GM15510 (cell line): ENCODE results near the gene MPEG1.

ENCODE experiments used
- POLR2A ChIP-seq: IDR thresholded peaks from 3 replicates; pipeline ENCODE4 v1.6.1; 2011; ENCODE audit warnings: borderline replicate concordance; ENCODE audit not compliant: insufficient read length; ENCODE audit errors: extremely low read depth

Gene MPEG1

DNA sequence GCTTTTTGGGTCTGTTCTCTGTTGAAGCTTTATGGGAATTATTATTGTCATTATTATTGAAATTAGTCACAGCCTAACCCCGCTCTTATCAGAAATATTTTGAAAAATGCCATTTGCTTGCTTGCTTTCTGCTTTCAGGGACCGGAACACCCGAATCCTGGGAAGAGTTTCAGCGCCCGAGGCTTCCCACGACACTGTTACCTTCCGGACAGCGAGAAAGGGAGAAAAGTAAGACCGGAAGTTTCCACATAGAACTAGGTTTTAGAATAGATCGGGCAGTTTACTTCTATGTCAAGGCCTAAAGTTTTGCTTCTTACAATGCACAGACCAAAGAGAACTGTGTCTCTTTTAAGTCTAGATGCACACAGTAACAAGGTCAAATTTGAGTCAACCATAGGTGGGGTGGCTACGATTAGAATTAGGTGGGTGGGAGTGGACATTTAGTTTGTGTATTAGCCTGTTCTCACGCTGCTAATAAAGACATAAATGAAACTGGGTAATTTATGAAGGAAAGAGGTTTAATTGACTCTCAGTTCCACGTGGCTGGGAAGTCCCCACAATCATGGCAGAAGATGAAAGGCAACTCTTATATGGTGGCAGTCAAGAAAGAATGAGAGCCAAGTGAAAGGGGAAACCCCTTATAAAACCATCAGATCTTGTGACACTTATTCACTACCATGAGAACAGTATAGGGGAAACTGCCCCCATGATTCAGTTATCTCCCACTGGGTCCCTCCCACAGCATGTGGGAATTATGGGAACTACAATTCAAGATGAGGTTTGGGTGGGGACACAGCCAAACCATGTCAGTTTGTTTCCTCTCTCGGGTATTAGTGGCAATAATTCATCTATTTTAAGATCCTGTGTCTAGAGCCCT is 12.9 kb downstream of the MPEG1 start:
- no peak for TF ChIP-seq POLR2A

DNA sequence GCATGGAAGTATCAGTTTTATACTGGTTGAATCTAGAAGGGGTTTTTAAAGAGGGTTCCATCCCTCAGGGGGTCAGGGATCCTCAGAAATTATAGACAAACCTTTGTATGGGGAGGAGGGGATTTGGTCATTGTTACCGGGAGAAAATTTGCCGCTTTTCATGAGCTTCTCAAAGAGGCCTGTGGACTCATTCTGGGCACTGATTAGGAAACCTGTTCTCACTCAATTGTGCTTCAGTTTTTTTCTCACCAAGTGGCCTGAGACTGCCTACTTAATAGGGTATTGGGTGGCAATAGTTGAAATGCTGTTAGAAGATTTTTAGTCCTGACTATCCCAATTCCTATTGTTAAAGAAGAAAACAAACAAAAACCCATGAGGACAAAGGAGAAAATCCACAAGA is 14.0 kb downstream of the MPEG1 start:
- no peak for TF ChIP-seq POLR2A

DNA sequence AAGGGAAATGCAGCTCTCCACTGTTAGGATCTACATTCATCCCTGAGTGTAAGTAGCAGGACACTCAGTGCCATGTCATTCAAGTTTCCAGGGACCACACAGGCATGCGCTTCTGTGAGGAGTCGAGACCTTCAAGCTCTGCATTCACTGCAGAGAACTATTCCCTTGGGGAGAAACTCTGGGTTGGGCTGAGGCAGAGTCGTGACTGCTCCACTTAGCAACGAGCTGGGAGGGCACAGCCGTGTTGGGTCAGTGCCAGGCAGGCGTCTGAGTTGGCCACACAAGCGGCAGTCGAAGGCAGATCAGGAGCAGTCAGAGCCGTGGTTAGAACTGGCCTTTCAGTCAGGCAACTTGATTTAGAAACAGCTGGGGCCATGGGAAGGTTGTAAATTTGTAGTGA is 14.7 kb downstream of the MPEG1 start:
- no peak for TF ChIP-seq POLR2A

DNA sequence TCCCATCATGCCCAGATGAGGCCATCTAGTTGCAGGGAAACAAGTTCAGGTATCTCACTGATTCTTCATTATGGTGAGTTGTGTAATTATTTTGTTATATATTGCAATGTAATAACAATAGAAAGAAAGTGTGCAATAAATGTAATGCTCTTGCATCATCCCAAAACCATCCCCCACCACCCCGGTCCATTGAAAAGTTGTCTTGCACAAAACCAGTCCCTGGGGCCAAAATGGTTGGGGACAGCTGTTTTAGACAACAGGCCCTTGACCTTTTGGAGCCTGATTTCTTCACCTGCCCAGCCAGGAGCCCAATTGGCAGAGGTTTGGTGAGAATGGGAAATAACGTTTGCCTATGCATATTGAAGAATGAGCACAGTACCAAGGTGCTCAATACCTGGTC is 15.9 kb downstream of the MPEG1 start:
- TF ChIP-seq POLR2A: no peak

DNA sequence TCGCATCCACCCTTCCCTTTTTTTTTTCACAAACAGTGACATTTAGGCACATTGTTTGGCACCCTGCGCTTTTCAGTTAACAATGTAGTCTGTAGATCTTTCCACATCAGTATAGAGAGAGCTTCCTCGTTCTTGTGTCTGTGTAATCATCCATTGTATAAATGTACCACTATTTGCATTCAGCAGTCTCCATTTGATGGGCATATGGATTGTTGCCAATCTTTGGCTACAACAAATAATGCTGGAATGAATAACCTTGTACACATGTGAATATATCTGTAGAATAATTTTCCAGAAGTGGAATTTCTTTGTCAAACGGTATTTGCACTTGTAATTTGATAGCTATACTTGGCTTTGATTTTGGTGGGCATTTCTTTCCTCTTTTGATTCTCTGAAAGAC is 17.1 kb downstream of the MPEG1 start:
- TF ChIP-seq POLR2A: no peak

DNA sequence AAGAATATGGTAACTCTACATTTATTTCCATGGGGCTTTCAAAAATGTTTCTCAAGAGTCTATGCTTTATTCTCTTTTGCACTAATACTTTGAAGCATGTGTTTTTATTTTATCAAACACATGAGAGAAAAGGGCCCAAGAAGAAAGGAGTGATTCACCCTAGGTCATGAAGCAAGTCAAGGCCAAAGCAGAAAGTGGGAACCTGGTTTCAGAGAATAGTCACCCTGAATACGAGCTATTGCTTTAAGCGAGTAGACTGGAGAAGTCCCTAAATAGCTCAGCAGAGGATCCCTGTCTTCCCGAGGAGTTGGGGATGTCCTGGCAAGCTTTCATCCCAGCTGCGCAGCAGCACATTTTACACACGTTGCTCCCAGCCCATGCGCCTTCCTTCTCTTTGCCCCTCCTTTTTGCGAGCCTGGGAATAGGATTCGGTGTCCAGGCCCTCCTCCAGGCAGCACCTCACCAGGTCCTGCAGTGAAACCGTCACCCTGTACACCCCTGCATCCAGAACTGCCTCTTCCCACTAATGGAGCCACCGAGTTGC is 19.1 kb downstream of the MPEG1 start:
- no peak for TF ChIP-seq POLR2A

DNA sequence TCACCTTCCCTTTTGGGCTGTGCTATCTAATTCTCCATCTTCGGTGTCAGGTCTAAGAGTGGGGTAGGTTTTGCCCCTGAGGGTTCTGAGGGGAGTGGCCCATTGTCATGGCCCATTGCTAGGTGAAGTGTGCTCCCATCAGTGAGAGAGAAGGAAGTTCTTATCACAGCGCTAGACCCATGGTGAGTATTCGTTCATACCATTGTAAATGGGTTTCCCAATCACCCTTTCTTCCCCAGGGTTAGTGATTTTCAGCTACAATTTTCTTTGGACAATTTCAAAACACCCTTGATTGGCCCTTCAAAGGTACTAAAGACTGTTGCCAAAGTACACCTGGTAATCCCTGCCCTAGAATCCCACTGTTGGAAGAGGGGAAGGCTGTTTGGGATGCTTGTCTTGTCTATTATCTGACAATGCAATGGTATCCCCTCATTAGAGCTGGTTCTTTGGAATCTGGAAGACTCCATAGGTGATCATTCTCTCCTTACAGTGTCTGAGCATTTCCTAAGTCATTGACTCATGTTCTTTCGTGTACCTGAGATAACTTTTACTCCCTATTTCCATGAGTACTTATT is 20.2 kb downstream of the MPEG1 start:
- no peak for TF ChIP-seq POLR2A

DNA sequence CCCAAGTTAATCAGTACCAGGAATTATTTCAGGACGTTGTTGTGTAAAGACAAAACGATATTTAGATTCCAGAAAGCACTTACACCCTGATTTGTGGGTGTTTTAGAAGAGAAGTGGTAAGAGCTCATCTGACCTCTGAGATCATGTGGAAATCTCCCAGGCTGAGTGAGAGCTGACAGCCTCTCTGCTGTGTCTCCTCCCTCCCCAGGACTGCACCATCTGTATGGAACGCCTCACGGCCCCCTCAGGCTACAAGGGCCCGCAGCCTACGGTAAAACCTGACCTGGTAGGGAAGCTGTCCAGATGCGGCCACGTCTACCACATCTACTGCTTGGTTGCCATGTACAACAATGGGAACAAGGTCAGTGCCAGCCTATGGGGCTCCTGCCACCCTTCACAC is 20.8 kb downstream of the MPEG1 start:
- no peak for TF ChIP-seq POLR2A

DNA sequence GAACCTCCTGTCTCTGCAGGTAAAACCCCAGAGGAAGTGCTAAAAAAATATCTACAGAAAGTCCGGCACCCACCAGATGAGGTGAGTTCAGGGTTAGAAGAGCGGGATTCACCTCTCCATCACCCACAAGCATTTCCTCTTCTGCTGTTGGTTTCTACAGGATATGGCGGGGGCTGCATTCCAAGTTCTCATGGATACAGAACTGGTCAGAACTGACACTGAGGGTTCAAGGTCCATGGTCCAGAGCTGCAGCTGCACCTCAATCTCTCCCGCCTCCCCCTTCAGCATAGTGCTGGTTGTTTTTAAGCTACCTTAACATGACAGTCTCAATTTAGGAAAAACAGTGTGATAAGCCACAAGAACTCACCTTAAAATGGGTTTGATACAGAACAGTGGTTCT is 21.6 kb downstream of the MPEG1 start:
- no peak for TF ChIP-seq POLR2A

DNA sequence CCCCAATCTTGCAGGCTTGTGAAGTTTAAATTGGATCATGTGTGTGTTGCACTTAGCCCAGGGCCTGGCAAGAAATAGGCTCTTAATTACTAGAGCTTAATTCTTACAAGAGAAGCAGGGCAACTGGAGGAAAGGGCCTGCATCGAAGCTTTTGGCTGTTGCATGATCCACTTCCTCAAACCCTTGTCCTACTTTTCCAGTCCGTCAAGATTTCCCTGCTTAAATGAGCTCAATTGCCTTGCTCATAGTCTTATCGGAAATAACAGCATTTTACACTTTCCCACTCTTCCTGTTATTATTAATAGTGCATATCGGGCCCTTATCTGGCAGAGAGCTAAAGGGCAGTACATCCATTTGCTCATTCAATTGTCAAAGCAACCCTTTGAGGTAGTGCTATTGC is 22.7 kb downstream of the MPEG1 start:
- no peak for TF ChIP-seq POLR2A

DNA sequence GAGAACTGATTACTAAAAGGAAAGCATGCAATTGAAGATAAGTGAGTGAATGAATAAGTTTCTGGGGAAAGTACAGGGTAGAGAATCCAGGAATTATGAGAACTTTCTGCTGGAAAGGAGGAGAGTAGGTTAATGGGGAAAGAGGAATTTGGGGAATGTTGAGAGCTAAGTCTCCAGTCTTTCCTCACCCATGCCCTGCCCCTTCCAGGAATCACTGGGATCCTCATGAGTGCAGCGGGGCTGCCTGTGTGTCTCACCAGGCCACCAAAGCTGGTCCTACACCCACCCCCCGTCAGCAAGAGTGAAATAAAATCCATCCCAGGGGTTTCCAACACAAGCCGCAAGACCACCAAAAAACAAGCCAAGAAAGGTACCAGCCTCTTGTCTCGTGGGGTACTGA is 23.8 kb downstream of the MPEG1 start:
- TF ChIP-seq POLR2A: no peak

DNA sequence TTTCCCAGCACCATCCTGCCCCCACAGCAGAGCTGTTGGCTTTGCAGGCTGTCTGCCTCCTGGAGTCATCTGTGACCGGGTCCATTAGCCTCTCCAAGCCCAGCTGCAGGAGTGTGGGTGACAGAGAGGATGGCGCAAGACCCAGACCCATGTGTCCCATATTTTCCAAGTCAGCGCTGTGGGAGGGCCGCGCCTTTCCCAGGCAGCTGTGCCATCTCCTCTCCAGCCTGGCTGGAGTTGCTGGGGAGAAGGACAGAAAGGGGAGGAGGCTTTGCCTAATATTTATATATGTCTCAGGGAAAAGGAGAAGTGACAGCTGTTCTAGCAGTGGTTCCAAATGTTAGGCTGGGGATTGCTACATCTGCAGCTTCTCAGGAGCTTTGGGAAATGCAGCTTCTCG is 25.1 kb downstream of the MPEG1 start:
- TF ChIP-seq POLR2A: no peak

DNA sequence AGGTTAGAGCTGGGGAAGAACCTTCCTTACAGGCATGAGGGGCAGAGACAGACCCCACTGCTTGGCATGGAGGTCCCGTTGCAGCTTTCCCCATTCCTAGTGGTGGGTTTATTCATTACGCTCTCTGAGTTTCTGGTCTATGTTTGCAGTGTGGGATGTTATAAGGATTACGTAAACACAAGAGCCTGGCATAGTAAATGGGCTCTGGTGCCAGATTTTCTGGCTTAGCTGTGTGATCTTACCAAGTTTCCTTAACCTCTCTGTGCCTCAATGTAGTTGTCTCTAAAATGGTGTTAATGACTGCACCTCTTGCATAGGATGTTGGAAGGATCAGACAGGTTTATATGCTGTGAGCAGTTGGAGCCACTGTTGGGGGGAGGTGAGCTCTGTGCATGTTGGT is 25.7 kb downstream of the MPEG1 start:
- TF ChIP-seq POLR2A: no peak

DNA sequence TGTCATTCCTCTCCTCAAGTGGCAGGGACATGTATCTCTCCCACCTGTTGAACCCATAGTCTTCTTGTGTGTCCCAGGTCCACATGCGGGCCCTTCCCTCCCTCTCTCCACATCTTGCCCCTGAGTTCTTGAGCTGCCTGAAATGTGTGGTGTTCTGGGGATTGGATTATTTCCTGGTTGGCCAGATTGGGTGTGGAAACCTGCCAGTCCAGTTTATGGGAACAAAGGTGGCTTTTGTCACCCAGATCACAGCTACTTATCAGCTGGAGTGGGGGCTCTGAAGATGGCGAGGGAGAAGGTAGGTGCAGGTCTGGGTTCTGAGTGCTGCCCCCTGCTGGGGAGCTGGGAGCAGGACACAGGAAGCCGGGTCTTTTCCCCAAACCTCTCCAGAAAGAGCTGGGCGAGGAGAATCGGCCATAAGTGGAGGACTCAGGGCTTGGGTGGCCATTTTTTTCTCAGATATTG is 26.6 kb downstream of the MPEG1 start:
- no peak for TF ChIP-seq POLR2A

DNA sequence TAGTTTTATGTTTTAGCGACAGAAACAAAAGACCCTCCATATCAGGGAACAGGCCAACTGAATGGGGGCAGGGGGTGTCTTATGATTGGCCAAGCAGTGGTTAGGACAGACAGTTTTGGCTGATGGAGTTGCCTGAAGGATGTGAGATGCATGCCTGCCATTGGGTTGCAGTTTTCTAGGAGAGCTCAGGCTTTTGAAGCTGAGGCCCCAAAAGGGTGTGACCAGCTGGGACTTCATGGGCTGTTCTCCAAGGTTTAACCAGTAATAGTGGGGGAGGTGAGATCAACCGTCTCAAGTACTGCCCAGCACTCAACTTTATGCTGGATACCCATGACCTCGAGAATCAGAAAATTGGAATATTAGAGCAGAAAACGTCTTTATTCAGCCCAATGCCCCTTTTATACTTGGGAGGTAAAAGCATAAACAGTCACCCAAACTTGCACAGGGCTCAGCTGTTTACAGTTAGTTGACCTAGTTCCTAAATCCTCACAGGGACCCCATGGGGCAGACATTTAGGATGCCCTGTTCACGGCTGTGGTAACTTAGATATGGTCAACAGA is 27.3 kb downstream of the MPEG1 start:
- no peak for TF ChIP-seq POLR2A

DNA sequence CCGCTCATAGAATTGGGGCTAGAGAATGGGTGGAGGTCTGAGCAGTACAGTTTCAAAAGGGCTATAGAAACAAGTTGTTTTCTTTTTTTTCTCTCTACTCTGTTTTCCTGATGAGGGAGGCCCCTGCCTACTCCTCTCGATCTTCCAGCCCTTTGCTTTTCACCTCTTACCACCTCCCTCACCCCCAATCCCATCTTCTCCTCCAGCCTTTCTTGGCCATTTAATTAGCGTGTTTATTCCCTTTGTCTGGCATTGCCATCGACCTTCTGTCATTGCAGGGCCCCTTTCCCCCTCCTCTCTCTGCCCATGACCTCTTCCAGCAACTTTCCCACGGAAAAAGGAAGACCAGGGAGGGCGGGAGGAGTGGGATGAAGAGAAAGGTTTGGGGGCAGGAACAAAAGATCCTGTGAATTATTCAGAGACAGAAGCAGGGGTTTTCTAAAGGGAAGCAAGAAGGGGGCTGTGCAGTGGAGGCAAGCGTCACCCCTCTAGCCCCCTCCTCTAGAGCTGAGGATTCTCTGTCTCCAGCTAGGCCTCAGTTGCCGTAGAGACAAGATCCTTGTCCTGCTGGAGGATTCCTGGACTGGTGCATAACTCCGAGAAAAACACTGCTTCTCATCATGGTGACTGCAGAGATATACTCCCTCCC is 27.9 kb downstream of the MPEG1 start:
- no peak for TF ChIP-seq POLR2A

DNA sequence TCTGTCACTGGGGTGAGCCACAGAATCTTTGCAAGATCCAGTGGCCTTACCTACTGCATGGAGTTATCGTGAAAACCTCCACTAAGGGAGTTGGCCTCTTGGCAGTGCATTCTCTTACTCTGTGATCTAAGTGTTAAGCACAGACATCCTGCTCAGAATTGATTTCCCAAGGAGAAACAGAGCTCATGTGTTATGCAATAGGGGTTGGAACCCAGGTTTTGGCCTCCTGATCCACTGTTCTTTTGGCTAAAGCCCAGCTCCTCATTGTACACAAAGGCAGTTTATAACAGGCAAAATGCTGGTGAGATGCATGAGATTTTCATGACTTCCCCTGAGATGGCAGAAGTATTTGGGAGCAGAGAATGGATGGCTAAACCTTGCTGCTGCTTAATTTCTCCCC is 29.0 kb downstream of the MPEG1 start:
- TF ChIP-seq POLR2A: no peak
